Thyroid gland (tissue), 4 donors: Measurements from ENCODE around the gene MUS81. TPM values are rescaled to one million over a fixed set of nuclear protein-coding genes. Genes with fewer than 3 reads are reported as not detected.
"Not testable (repeated sequence)": the region's sequence is repeated elsewhere in the genome, so short reads cannot be mapped to it uniquely, and the experiment has no call there.

Experiments used
- DNase-seq, 2 donors: peaks; one replicate each; pipeline ENCODE4 v3.0.0-alpha.2; 2019
- H3K27ac ChIP-seq, 3 donors: fragments of 200-600 bp; sonication (generic); 1 replicate in 2 of 3; 2 replicates in 1 of 3; pipeline ENCODE4 v1.5.1; 2016 to 2019; ENCODE audit warnings: mild to moderate bottlenecking in 1 of 3, moderate library complexity in 1 of 3
- H3K27me3 ChIP-seq: fragments of 200-600 bp; sonication (generic); one replicate; pipeline ENCODE4 v1.5.1; 2019
- H3K36me3 ChIP-seq, 2 donors: fragments of 200-600 bp; sonication (generic); one replicate each; pipeline ENCODE4 v1.5.1; 2016 to 2019
- H3K4me1 ChIP-seq, 2 donors: fragments of 200-600 bp; sonication (generic); one replicate each; pipeline ENCODE4 v1.5.1; 2017 to 2019
- H3K4me3 ChIP-seq, 3 donors: fragments of 200-600 bp; sonication (generic); replicated peaks in 1 of 3; 1 replicate in 2 of 3; 2 replicates in 1 of 3; pipeline ENCODE4 v1.5.1; 2016; ENCODE audit warnings: mild to moderate bottlenecking in 1 of 3
- H3K9me3 ChIP-seq: fragments of 200-600 bp; sonication (generic); one replicate; pipeline ENCODE4 v1.5.1; 2017
- POLR2A ChIP-seq, 2 donors: fragments of 450-650 bp; IDR thresholded peaks; one replicate each; pipeline ENCODE4 v1.6.1; 2017; ENCODE audit warnings: antibody characterized with exemption in 2 of 2, mild to moderate bottlenecking in 2 of 2, moderate library complexity in 1 of 2
- WGBS, 2 donors: methylation state at CpG; one replicate each; pipeline ENCODE4 v1.1.5; 2017; 5-methylcytosine and 5-hydroxymethylcytosine counted together
- intact Hi-C: fragments of 100-400 bp; cut with DNase I; formaldehyde crosslinking; loops from one replicate; pipeline ENCODE4 v1.15.1; 2023
- total RNA-seq, 4 donors: library from RNA; depleted of rRNA; stranded (reverse); fragments of >200 nt; gene quantifications; one replicate each; pipeline ENCODE4 v1.2.3, GENCODE V29; 2016
- TF ChIP-seq, protein P1 (sequence below), 6 experiments: fragments of 200-600 bp in 3 of 6; fragments of 450-650 bp in 3 of 6; sonication (generic) in 3 of 6; IDR thresholded peaks; one replicate each; pipeline ENCODE4 v1.5.1; 2016 to 2019; ENCODE audit warnings: antibody characterized with exemption in 6 of 6, mild to moderate bottlenecking in 2 of 6, inconsistent platforms in 1 of 6, moderate library complexity in 1 of 6

MUS81 gene
- total RNA-seq, 4 donors from 2014 or later = 31.8 to 61.9 (median 42.5) TPM

DNA sequence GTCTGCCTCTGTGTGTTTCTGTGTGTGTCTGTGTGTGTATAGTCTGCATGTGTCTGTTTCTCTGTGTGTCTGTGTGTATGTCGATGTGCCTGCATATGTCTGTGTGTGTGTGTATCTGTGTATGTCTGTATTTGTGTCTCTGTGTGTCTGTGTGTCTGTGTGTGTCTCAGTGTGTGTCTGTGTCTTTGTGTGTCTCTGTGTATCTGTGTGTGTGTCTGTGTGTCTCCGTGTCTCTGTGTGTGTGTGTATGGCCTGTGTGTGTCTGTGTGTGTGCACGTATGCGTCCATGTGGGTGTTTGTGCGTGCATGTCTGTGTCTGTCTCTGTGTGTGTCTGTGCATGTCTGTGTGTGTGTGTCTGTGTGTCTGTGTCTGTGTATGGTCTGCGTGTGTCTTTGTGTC, 26.0 kb upstream of the MUS81 start:
- no peak for TF ChIP-seq POLR2A (IDR thresholded peaks at IDR 0.05)
- TF ChIP-seq, protein P1, sequence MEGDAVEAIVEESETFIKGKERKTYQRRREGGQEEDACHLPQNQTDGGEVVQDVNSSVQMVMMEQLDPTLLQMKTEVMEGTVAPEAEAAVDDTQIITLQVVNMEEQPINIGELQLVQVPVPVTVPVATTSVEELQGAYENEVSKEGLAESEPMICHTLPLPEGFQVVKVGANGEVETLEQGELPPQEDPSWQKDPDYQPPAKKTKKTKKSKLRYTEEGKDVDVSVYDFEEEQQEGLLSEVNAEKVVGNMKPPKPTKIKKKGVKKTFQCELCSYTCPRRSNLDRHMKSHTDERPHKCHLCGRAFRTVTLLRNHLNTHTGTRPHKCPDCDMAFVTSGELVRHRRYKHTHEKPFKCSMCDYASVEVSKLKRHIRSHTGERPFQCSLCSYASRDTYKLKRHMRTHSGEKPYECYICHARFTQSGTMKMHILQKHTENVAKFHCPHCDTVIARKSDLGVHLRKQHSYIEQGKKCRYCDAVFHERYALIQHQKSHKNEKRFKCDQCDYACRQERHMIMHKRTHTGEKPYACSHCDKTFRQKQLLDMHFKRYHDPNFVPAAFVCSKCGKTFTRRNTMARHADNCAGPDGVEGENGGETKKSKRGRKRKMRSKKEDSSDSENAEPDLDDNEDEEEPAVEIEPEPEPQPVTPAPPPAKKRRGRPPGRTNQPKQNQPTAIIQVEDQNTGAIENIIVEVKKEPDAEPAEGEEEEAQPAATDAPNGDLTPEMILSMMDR (IDR thresholded peaks at IDR 0.05) = no peak
- 35 to 55% methylated on average over 5 to 6 of the region's 6 CpGs for WGBS, 2 donors
- Histone ChIP-seq H3K27me3 (no peaks in the 10 kb centered on the region), H3K4me3 (peak overlapping the region in 1 of 3 donors; percentile 45), H3K4me1 (peaks cover 0 to 8% of the 10 kb centered on the region in 2 donors), H3K36me3 (no peaks in the 10 kb centered on the region), H3K27ac (no peak overlapping the region), H3K9me3 (no peaks in the 10 kb centered on the region)
- intact Hi-C loops = no loop called here
- DNase-seq = no peak

DNA sequence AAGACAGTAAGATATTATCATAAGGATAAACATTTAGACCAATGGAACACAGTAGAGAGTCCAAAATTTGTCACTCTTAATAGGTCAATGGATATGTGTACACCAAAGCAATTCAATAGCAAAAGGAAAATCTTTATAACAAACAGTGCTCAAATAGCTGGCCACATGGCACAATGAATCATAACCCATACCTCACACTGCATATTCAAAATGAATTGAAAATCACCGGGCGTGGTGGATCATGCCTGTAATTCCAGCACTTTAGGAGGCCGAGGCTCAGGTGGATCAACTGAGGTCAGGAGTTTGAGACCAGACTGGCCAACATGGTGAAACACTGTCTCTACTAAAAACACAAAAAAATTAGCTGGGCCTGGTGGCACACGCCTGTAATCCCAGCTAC, 18.1 kb upstream of the MUS81 start:
- intact Hi-C loops = no loop called here
- H3K9me3 ChIP-seq = no peaks in the 10 kb centered on the region
- WGBS, 2 donors = 96 to 98% methylated on average over 4 of the region's 4 CpGs
- H3K27me3 ChIP-seq = no peaks in the 10 kb centered on the region
- no peak overlapping the region for H3K27ac ChIP-seq
- no peaks in the 10 kb centered on the region for H3K4me1 ChIP-seq
- H3K4me3 ChIP-seq = no peak overlapping the region
- DNase-seq = no peak
- no peak for TF ChIP-seq POLR2A (IDR thresholded peaks at IDR 0.05)
- TF ChIP-seq, protein P1 (IDR thresholded peaks at IDR 0.05) = no peak
- H3K36me3 ChIP-seq = no peaks in the 10 kb centered on the region

DNA sequence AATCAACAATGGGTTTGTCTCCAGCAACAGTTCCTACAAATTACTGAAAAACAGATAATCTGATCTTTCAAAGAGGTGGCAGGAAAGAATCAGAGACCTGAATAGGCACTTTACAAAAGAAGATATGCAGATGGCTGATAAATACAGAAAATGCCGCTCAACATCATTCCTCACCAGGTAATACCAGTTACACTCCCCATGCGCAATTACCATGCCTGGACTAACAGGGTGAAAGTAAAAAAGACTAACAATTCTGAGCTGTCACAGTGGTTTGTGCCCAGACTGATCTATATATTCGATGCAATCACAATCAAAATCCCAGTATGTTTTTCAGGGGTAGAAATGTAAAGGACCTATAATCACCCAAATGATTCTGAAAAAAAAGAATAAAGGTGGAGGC, 16.4 kb upstream of the MUS81 start:
- intact Hi-C loops = no loop called here
- Histone ChIP-seq H3K4me1 (no peaks in the 10 kb centered on the region), H3K9me3 (no peaks in the 10 kb centered on the region), H3K4me3 (no peak overlapping the region), H3K27ac (no peak overlapping the region), H3K27me3 (no peaks in the 10 kb centered on the region), H3K36me3 (no peaks in the 10 kb centered on the region)
- no peak for DNase-seq
- TF ChIP-seq, protein P1 (IDR thresholded peaks at IDR 0.05) = no peak
- no peak for TF ChIP-seq POLR2A (IDR thresholded peaks at IDR 0.05)
- WGBS, 2 donors = 94 to 95% methylated on average over 3 of the region's 3 CpGs

DNA sequence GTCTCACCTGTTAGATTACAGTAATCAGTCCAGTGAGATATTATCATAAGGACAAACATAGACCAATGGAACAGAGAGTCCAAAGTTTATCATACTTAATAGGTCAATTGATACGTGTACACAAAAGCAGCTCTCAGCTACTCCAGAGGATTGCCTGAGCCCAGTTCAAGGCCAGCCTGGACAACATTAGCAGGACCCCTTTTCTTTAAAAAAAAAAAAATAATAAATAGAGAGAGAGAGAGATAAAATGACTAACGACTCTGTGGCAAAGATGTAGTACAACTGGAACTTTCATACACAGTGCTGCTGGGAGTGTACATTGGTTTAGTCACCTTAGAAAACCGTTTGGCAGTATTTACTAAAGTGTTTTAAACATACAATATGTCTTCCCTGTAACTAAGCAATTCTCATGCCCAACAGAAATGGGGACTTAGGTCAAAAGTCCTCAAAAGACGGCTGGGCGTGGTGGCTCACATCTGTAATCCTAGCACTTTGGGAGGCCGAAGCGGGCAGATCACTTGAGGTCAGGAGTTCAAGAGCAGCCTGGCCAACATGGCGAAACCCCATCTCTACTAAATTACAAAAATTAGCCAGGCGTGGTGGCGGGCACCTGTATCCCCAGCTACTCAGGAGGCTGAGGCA, 15.9 kb upstream of the MUS81 start:
- no peaks in the 10 kb centered on the region for H3K4me1 ChIP-seq
- no peak overlapping the region for H3K27ac ChIP-seq
- intact Hi-C loops = no loop called here
- no peaks in the 10 kb centered on the region for H3K36me3 ChIP-seq
- H3K27me3 ChIP-seq = no peaks in the 10 kb centered on the region
- 84 to 87% methylated on average over 10 of the region's 10 CpGs for WGBS, 2 donors
- no peak for DNase-seq
- H3K9me3 ChIP-seq = no peaks in the 10 kb centered on the region
- no peak for TF ChIP-seq POLR2A (IDR thresholded peaks at IDR 0.05)
- TF ChIP-seq, protein P1 (IDR thresholded peaks at IDR 0.05) = no peak
- no peak overlapping the region for H3K4me3 ChIP-seq

DNA sequence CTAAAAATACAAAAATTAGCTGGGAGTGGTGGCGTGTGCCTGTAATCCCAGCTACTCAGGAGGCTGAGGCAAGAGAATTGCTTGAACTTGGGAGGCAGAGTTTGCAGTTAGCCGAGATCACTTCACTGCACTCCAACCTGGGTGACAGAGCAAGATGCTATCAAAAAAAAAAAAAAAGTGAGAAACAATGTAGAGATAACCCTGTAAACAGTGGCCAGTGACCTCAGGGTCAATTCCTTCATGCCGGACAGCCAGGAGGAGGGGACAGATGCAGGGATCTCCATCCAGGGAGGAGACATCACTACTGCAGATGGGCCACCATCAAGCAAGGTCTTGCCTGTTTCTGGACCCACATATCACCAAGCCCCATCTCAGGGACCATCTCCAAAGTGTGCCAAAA, 12.5 kb upstream of the MUS81 start:
- DNase-seq = no peak
- no peak overlapping the region for H3K4me3 ChIP-seq
- no peaks in the 10 kb centered on the region for H3K9me3 ChIP-seq
- 78 to 87% methylated on average over 3 of the region's 3 CpGs for WGBS, 2 donors
- no peaks in the 10 kb centered on the region for H3K27me3 ChIP-seq
- H3K36me3 ChIP-seq = peaks cover 0 to under 1% of the 10 kb centered on the region in 2 donors
- H3K27ac ChIP-seq = no peak overlapping the region
- intact Hi-C loops = no loop called here
- no peak for TF ChIP-seq POLR2A (IDR thresholded peaks at IDR 0.05)
- TF ChIP-seq, protein P1 (IDR thresholded peaks at IDR 0.05) = no peak
- H3K4me1 ChIP-seq = no peaks in the 10 kb centered on the region

DNA sequence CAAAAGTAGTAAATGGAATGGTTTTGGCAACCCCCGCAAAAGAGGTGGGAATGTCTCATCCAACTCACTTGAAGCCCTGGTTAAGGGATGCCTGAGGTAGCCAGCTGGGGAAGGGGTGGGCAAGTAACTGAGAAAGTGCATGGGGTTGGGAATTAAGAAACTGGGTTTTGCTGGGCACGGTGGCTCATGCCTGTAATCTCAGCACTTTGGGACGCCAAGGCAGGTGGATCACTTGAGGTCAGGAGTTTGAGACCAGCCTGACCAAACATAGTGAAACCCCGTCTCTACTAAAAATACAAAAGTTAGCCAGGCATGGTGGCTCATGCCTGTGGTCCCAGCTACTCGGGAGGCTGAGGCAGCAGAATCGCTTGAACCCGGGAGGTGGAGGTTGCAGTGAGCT, 11.5 kb upstream of the MUS81 start:
- H3K27me3 ChIP-seq, H3K27ac ChIP-seq, H3K4me1 ChIP-seq, DNase-seq, H3K9me3 ChIP-seq, H3K4me3 ChIP-seq, intact Hi-C loops, H3K36me3 ChIP-seq: not testable (repeated sequence)
- WGBS, 2 donors = 32% methylated on average over 7 of the region's 7 CpGs
